HepG2 (cell line): ENCODE measurements around the gene ZNF148. TPM values are rescaled to one million over a fixed set of nuclear protein-coding genes. Genes with fewer than 3 reads are reported as not detected.

ENCODE experiments used
- AGO1 ChIP-seq: fragments of 200-400 bp; formaldehyde crosslinking; IDR thresholded peaks from 2 replicates; pipeline ENCODE4 v1.6.1; 2017; ENCODE audit warnings: mild to moderate bottlenecking, low read depth, low read length, moderate library complexity; ENCODE audit not compliant: poor library complexity, severe bottlenecking
- ATF4 ChIP-seq, 2 experiments: fragments of 450-650 bp in 1 of 2; sonication (generic) in 1 of 2; formaldehyde crosslinking; IDR thresholded peaks; 2 replicates each; pipeline versions ENCODE4 v1.5.0 to v1.8.0; 2020 to 2022; ENCODE audit warnings: mild to moderate bottlenecking in 1 of 2, missing genetic modification reagents in 1 of 2
- BCL6 ChIP-seq: IDR thresholded peaks from 2 replicates; pipeline ENCODE4 v1.6.1; 2016; ENCODE audit warnings: missing genetic modification reagents, missing compliant biosample characterization
- ETS1 ChIP-seq: sonication (generic); formaldehyde crosslinking; IDR thresholded peaks from 2 replicates; pipeline ENCODE4 v1.4.0; 2020; ENCODE audit warnings: missing genetic modification reagents
- FOSL2 ChIP-seq: sonication (generic); formaldehyde crosslinking; IDR thresholded peaks from 2 replicates; pipeline ENCODE4 v1.4.0; 2020; ENCODE audit warnings: missing genetic modification reagents
- GMEB2 ChIP-seq: IDR thresholded peaks from 2 replicates; pipeline ENCODE4 v1.6.1; 2016; ENCODE audit warnings: missing biosample characterization, missing genetic modification reagents, low read depth
- GPBP1L1 ChIP-seq: sonication (generic); formaldehyde crosslinking; IDR thresholded peaks from 2 replicates; pipeline ENCODE4 v1.5.0; 2020; ENCODE audit warnings: mild to moderate bottlenecking, missing genetic modification reagents
- HDAC1 ChIP-seq: sonication (generic); formaldehyde crosslinking; IDR thresholded peaks from 2 replicates; pipeline ENCODE4 v1.5.1; 2020; ENCODE audit warnings: mild to moderate bottlenecking, missing genetic modification reagents
- MAFG ChIP-seq: sonication (generic); formaldehyde crosslinking; IDR thresholded peaks from 2 replicates; pipeline ENCODE4 v1.5.1; 2020; ENCODE audit warnings: mild to moderate bottlenecking, missing genetic modification reagents
- MAFK ChIP-seq, 2 experiments: IDR thresholded peaks in 1 of 2; conservative IDR thresholded peaks in 1 of 2; 2 replicates each; pipeline ENCODE4 v1.6.1; 2011; ENCODE audit warnings: improper control_type of control experiment in 2 of 2, low read length in 2 of 2
- MED13 ChIP-seq: sonication (generic); formaldehyde crosslinking; IDR thresholded peaks from 2 replicates; pipeline ENCODE4 v1.5.0; 2020; ENCODE audit warnings: missing genetic modification reagents
- MYC ChIP-seq: sonication (generic); formaldehyde crosslinking; IDR thresholded peaks from 2 replicates; pipeline ENCODE4 v1.9.0; 2021; ENCODE audit warnings: missing genetic modification reagents, borderline replicate concordance
- NCOA5 ChIP-seq: sonication (generic); formaldehyde crosslinking; IDR thresholded peaks from 2 replicates; pipeline ENCODE4 v1.4.0; 2020; ENCODE audit warnings: missing genetic modification reagents
- NFE2L2 ChIP-seq: fragments of 150-350 bp; IDR thresholded peaks from 2 replicates; pipeline ENCODE4 v1.6.1; 2014; ENCODE audit warnings: low read length
- SNRNP70 ChIP-seq: fragments of 200-400 bp; formaldehyde crosslinking; IDR thresholded peaks from 2 replicates; pipeline ENCODE4 v1.6.1; 2017; ENCODE audit warnings: mild to moderate bottlenecking, low read depth, low read length, moderate library complexity
- TEAD2 ChIP-seq: sonication (generic); formaldehyde crosslinking; IDR thresholded peaks from 2 replicates; pipeline ENCODE4 v1.9.0; 2021; ENCODE audit warnings: missing genetic modification reagents
- ZNF232 ChIP-seq: sonication (generic); formaldehyde crosslinking; IDR thresholded peaks from 2 replicates; pipeline ENCODE4 v1.4.0; 2020; ENCODE audit warnings: missing genetic modification reagents, borderline replicate concordance
- polyA plus RNA-seq, 8 experiments: library from polyadenylated mRNA; depleted of rRNA in 3 of 8; stranded (reverse) in 7 of 8; unstranded in 1 of 8; fragments of >200 nt; fragmentation: Illumina TruSeq in 4 of 8; extraction: Trizol in 4 of 8; gene quantifications; 2 replicates each; pipeline versions ENCODE4 v1.2.1 to v1.2.3, GENCODE V29; 2011 to 2016; ENCODE audit warnings: low read depth in 4 of 8, missing spikeins in 1 of 8, mixed read lengths in 1 of 8; ENCODE audit not compliant: insufficient read depth in 1 of 8
- total RNA-seq, 5 experiments: library from RNA; depleted of rRNA; stranded (reverse); fragments of >200 nt; fragmentation: Illumina TruSeq; extraction: Trizol; gene quantifications; 2 replicates each; pipeline ENCODE4 v1.2.3, GENCODE V29; 2016; ENCODE audit warnings: low read depth in 1 of 5
- TF ChIP-seq, protein P1 (sequence below): sonication (generic); formaldehyde crosslinking; IDR thresholded peaks from 2 replicates; pipeline ENCODE4 v1.4.0; 2020; ENCODE audit warnings: mild to moderate bottlenecking, missing genetic modification reagents
- TF ChIP-seq, protein P2 (sequence below): sonication (generic); formaldehyde crosslinking; IDR thresholded peaks from 2 replicates; pipeline ENCODE4 v1.8.0; 2022; ENCODE audit warnings: missing genetic modification reagents, mild to moderate bottlenecking, borderline replicate concordance

The ZNF148 gene
- total and polyA plus RNA-seq, 2 of the 13 experiments (the other 11 are each of a cell fraction or from before 2014, with no cell fraction given), result 10.6 to 36.1 TPM

- TF ChIP-seq GMEB2 (CRISPR knock-in tag) (no peak), ATF4 (CRISPR knock-in tag; IDR thresholded peaks at IDR 0.05) (no peak), BCL6 (CRISPR knock-in tag) (no peak), MAFG (CRISPR knock-in tag) (peak; percentile 57; the same call in 1 of the 2 replicates), ZNF232 (no peak), NCOA5 (CRISPR knock-in tag) (no peak), GPBP1L1 (no peak), MAFK (conservative IDR thresholded peaks at IDR 0.05 in 1 of 2, IDR thresholded peaks at IDR 0.05 in 1 of 2; ENCODE audit: low read length in 2 of 2) (peak; percentile 9 to 44; a peak in 3 of 4 replicates), MED13 (CRISPR knock-in tag) (no peak), AGO1 (no peak), FOSL2 (CRISPR knock-in tag) (peak; percentile 49; the same call in 1 of the 2 replicates), TEAD2 (CRISPR knock-in tag) (no peak), HDAC1 (CRISPR knock-in tag) (no peak), NFE2L2 (peak; percentile 77), ETS1 (CRISPR knock-in tag) (no peak), MYC (CRISPR knock-in tag) (no peak), SNRNP70 (no peak)
- TF ChIP-seq, protein P1, sequence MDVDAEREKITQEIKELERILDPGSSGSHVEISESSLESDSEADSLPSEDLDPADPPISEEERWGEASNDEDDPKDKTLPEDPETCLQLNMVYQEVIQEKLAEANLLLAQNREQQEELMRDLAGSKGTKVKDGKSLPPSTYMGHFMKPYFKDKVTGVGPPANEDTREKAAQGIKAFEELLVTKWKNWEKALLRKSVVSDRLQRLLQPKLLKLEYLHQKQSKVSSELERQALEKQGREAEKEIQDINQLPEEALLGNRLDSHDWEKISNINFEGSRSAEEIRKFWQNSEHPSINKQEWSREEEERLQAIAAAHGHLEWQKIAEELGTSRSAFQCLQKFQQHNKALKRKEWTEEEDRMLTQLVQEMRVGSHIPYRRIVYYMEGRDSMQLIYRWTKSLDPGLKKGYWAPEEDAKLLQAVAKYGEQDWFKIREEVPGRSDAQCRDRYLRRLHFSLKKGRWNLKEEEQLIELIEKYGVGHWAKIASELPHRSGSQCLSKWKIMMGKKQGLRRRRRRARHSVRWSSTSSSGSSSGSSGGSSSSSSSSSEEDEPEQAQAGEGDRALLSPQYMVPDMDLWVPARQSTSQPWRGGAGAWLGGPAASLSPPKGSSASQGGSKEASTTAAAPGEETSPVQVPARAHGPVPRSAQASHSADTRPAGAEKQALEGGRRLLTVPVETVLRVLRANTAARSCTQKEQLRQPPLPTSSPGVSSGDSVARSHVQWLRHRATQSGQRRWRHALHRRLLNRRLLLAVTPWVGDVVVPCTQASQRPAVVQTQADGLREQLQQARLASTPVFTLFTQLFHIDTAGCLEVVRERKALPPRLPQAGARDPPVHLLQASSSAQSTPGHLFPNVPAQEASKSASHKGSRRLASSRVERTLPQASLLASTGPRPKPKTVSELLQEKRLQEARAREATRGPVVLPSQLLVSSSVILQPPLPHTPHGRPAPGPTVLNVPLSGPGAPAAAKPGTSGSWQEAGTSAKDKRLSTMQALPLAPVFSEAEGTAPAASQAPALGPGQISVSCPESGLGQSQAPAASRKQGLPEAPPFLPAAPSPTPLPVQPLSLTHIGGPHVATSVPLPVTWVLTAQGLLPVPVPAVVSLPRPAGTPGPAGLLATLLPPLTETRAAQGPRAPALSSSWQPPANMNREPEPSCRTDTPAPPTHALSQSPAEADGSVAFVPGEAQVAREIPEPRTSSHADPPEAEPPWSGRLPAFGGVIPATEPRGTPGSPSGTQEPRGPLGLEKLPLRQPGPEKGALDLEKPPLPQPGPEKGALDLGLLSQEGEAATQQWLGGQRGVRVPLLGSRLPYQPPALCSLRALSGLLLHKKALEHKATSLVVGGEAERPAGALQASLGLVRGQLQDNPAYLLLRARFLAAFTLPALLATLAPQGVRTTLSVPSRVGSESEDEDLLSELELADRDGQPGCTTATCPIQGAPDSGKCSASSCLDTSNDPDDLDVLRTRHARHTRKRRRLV (CRISPR knock-in tag), result no peak
- TF ChIP-seq, protein P2, sequence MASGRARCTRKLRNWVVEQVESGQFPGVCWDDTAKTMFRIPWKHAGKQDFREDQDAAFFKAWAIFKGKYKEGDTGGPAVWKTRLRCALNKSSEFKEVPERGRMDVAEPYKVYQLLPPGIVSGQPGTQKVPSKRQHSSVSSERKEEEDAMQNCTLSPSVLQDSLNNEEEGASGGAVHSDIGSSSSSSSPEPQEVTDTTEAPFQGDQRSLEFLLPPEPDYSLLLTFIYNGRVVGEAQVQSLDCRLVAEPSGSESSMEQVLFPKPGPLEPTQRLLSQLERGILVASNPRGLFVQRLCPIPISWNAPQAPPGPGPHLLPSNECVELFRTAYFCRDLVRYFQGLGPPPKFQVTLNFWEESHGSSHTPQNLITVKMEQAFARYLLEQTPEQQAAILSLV (CRISPR knock-in tag), result no peak
These were observed 167.1 kb downstream of the ZNF148 start (continued) for GRCh38 chr3:125207949-125208568.
